ENCODE measurements around the gene DUSP15.

DUSP15 gene

GRCh38 chr20:31894980-31895675, 24.8 kb upstream of the DUSP15 start:
- peak; percentile 56 for DNase-seq (ENCODE audit: low spot score)

DNA sequence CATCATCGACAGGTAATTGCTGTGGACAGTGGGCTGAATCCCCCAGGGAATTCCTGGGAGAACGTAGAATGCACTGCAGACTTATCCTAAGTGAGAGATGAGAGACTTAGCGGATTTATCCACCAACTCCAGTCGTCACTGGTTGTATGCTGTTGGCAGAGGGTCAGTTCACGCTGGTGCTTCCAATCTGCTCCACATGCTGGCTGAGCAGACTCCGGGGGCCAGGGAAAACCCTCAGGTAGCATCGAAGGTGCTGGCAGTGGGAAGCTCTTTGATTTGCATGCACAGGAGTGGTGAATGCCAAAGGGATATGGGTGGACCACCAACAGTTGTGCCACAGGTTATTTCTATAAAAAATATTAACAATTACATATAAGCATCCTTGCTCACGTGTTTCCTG, 20.3 kb upstream of the DUSP15 start:
- DNase-seq (ENCODE audit: low spot score), result no peak

- no peak for DNase-seq (ENCODE audit: low spot score)
These were observed 13.5 kb upstream of the DUSP15 start for GRCh38 chr20:31883829-31884228.

DNA sequence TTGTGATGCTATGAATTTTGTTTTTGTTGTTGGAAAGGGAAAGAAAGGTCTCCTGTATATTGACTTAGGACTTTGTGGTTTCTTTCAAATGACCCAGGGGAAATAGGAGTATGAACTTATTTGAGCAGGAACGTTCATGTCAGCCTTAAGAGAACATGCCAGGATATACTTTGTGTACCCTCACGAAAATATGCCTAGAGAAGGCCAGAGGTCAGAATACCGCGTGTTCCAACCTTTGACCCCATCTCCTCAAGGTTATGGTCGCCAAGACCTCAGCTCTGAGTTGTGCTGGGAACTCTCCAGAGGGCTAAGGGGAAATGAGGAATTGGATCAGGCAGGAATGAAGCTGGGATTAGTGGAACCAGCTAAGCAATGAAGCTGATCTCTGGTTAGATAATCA, 11.6 kb upstream of the DUSP15 start:
- no peak for DNase-seq (ENCODE audit: low spot score)

GRCh38 chr20:31879143-31879987, 9.0 kb upstream of the DUSP15 start:
- peak; percentile 97 for DNase-seq (ENCODE audit: low spot score)

GRCh38 chr20:31877684-31878083, 7.4 kb upstream of the DUSP15 start:
- no peak for DNase-seq (ENCODE audit: low spot score)

DNA sequence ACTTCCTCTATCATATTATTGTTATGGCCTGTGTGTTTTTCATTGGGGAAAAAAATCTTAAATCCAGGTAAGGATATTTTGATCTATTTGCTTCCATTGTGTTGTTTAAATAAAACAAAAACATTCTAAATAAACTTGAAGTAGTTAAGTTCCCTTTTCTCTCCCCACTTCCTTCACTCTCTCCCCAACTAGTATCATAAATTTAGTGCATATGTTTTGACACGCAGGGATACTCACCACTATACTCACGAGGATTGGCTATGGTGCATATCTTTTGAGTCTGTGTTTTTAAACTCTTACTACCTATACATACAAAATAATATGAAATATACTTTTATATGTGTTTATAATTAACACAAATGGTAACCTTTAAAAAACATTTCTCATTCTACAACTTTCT, 5.3 kb upstream of the DUSP15 start:
- DNase-seq (ENCODE audit: low spot score), result no peak

DNA sequence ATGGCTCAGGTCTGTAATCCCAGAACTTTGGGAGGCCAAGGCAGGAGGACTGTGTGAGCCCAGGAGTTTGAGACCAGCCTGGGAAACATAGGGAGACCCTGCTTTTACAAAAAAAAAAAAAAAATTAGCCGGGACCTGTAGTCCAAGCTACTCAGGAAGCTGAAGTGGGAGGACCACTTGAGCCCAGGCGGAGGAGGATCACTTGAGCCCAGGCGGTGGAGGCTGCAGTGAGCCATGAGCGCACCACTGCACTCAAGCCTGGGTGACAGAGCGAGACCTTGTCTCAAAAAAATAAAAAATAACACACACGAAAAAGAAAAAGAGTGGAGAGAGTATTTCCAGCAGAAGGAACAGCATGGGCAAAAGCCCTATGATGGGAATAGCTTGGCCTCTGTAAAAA, 2.1 kb upstream of the DUSP15 start:
- DNase-seq (ENCODE audit: low spot score), result no peak

DNA sequence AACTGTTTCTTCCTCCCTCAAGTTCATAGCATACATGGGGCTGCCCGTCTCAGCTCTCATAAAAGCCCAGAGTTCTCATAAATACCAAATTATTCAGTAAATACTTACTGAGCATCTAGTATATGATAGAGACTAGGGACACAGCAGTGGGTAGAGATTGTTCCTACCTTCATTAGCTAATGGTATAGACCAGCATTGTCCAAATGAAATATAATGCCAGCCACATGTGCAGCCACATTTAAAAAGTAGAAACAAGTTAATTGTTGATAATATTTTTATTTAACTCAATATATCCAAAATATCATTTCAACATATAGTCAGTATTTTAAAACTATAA, 1.3 kb upstream of the DUSP15 start:
- no peak for DNase-seq (ENCODE audit: low spot score)

- no peak for DNase-seq (ENCODE audit: low spot score)
These were observed 645 bp upstream of the DUSP15 start for GRCh38 chr20:31870726-31871617.

DNA sequence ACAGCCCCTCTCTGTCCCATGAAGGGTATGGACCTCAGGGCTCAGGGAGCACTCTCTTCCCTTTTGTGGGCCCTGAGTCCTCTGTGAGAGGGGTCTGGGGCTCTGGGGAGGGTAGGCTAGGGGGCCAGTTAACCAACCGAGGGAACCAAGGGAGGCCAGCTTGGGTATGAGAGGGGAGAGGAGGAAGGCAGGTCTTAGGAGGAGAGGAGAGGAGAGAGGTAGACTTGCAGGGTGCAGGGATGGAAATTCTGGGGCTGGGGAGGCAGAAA, 720 bp downstream of the DUSP15 start:
- DNase-seq (ENCODE audit: low spot score), result no peak

GRCh38 chr20:31868853-31869672, 1.3 kb downstream of the DUSP15 start:
- DNase-seq (ENCODE audit: low spot score), result no peak

GRCh38 chr20:31866221-31866620, 4.1 kb downstream of the DUSP15 start:
- no peak for DNase-seq (ENCODE audit: low spot score)

DNA sequence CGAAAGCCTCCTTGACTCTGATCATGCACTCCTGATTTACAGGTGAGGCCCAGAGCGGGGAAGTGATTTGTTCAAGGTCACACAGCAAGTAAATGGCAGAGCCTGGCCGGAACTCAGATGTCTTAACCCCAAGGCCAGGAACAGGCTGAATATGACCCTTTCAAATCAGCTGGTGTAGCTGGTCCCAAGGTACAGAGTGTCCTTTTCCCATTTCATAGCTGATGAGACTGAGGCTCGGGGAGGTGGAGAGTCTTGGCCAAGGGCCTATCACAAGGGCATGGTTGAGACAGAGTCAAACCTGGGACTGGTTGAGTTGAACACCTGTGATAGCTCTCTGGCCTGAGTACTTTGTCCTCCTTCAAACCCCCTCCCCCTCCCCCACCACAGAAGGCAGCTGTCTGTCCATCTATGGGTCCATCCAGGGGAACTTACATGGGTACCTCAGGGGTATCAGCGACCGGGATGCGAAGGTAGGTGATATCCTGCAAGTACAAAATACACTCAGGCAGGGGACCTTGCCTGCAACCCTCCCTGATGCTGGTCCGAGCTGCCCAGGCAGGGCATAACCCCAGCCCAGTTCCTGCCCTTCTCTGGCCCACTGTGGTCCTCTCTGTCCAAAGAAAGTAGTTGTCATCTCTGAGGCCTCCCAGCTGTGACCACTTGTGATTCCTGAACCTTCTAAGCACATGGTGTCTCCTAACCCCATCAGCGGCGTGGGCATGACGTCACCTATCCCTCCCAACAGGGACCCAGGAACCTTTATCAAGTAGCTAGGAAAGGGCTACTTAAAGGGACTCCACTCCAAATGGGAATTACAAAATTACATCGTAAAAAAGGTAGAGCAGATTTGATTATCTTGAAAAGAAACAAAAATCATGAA, 5.6 kb downstream of the DUSP15 start:
- no peak for DNase-seq (ENCODE audit: low spot score)

DNA sequence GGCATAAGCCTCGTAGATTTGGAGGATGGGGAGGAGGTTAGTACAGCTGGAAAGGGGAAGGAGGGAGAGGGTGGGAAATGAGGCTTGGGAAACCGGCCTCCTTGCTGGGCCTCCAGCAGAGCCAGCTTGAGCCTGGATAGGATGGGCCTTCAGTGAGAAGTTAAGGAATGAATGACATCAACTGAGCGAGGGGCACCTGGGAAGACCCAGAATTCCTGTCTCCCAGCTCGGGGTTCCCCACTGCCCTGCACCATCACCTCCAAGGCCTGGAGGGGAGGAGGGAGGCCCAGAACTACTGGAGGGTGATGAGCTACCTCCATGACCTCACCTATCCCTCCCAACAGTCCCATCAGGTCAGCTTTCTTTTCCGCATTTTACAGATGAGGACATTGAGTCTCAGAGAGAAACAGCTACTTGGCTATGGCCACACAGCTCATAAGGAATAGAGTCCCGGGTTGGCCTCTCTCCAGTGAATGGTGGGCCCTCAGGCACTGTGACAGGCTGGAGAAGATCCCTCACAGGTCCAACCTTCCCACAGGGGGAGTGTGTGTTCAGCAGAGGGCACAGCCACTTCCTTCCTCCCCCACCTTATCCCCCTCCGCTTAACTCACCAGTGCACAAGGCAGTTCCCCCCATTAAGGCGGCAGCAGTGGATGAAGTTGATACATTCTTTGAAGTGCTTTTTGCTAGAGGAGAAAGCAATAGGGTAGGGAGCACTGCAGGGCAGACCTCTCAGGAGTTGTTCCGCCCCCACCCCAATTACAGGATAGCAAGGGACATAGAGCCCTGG, 6.8 kb downstream of the DUSP15 start:
- DNase-seq (ENCODE audit: low spot score), result no peak

DNA sequence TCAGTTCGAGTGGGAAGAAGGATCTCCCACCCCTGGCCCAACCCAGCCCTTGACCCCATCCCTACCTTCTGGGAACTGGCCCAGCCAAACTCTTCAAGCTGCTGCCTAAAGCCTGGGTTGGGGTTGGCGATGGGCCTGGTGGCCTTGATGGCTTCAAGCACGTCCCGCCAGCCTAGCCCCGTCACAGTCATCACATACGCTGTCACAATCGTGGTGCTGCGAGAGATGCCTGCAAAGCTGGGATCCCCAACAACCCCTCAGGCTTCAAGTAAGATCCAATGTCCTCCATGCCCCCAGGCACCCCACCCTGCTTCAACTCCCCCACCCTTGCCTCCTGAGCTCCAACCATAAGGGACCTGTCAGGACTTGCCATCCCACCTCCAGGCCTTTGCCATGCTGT, 7.8 kb downstream of the DUSP15 start:
- no peak for DNase-seq (ENCODE audit: low spot score)

DNA sequence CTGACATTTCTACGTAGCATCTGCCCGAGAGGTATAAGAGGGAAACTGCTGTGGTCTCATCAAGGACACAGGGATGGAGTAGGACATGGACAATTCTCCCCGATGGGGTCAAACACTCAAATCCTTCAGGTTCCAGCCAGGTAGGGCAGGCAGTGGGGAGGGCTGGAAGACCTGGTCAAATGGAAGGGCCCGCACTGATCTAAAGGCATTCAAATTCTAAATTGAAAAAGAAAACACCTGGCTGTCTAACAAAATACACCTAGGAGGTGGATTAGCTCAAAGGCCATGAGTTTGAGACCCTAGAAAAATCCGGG, 8.2 kb downstream of the DUSP15 start:
- no peak for DNase-seq (ENCODE audit: low spot score)

DNA sequence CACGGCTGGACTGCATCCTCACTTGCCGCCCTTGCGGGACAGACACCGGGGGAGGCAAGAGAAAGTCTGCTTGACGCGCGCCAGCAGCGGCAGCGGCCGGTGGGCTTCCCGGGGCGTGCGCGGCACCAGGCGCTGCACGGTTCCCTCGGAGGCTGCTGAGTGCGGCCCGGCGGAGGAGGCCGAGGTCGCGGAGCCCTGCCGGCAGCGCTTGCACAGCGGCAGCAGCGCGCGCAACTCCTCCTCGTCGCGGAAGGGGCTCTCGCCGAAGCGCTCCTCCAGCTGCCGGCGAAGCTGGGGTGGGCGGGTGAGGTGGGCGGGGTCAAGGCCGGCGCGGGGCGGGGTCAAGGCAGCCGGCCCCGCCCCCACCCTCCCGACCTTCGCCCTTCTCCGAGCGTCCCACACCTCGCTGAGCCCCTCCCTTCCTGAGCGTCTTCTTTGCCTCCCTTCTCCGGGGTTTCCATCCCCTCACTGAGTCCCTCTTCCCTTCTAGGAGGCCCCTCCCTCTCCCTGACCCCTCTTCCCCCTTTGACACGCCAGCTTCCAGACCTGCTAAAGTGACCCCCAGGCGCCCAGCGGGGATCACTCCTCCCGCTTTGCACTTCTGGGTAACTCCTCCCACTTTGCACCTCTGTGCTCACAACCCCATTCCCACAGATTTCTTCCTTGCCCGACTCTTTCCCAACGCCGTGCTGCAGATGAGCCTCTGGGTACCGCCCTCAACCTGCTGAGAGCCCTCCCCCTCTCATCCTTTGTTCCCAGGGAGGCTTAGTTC, 8.8 kb downstream of the DUSP15 start:
- peak; percentile 76 for DNase-seq (ENCODE audit: low spot score)

DNA sequence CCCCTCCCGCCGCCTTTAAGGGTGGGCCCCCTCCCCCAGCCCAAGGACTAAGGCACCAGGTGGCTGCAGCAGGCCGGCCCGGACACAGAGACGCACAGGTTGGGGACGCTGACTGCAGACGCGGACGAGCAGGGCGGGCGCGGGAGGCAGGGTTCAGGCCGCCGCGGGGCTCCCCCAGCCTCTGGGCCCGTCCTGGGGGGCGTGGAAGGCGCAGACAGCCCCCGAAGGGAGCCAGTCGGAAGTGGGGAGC, 9.3 kb downstream of the DUSP15 start:
- no peak for DNase-seq (ENCODE audit: low spot score)

Measured in hepatic stellate cell (primary cell).